Kasumi-1 (cell line): Measurements from ENCODE around the gene RND2.
"Not testable (repeated sequence)": the region's sequence is repeated elsewhere in the genome, so short reads cannot be mapped to it uniquely, and the experiment has no call there.

Experiments used
- DNase-seq, 2 experiments: peaks; one replicate each; lab custom pipeline; 2025; lab: John Stamatoyannopoulos, UW

The RND2 gene

DNA sequence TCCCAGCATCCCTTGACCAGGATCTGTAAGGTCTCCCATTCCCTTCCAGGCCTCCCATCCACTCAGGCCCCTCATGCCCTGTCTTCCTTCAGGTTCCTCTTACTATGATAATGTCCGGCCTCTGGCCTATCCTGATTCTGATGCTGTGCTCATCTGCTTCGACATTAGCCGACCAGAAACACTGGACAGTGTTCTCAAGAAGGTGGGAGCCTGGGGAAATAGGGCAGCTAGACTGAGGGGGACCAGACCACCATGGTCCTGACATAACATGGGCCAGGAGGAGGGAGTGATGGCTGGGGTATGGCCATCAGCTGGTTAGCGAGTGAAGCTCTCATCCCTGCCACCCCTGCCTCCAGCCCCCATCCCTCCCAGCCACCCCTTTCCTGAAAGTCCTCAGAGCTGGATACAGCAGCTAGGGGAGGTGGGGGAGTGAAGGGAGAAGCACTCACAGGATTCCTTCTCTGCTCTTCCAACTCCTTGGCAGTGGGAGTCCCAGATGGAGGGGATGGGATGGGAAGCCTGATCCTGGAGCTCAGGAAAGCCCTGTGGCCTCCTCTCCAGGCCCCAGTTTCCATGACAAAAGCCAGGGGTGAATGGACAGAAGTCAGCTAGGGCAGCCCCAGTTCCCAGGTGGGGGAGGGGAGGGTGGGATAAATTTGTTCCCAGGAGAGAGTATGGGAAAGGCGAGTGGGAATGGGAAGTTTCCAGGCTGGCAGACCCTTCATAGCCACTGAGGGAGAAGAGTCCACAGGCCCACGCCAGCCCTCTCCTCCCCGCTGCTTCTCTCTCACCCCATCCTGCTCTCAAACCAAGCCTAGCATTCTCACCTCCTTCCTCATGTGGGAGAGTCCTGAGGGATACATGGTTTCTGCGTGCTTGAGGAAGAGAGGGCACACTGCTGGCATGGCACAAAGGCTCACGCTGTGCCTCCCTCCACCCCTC is 2.3 kb downstream of the RND2 start:
- DNase-seq: no peak

DNA sequence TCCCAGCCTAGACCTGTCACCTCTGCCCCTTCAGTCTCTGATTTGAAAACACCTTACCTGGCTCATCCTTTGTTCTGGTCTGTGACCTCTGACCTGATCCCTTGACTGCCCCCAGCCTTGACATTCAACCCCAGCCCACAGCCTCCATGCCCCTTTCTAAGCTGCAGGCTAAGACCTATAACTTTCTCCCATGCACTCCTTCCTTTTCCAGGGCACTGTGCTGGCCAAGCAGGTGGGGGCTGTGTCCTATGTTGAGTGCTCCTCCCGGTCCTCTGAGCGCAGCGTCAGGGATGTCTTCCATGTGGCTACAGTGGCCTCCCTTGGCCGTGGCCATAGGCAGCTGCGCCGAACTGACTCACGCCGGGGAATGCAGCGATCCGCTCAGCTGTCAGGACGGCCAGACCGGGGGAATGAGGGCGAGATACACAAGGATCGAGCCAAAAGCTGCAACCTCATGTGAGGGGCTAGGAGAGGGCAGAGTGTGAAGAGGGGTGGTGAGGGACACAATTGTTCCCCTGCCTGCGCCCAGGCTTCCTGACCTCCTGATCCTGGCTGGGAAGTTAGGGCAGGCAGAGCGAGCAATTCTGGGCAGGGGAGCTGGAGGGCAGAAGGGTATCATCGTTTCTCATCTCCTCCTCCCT is 3.3 kb downstream of the RND2 start:
- DNase-seq: no peak

DNA sequence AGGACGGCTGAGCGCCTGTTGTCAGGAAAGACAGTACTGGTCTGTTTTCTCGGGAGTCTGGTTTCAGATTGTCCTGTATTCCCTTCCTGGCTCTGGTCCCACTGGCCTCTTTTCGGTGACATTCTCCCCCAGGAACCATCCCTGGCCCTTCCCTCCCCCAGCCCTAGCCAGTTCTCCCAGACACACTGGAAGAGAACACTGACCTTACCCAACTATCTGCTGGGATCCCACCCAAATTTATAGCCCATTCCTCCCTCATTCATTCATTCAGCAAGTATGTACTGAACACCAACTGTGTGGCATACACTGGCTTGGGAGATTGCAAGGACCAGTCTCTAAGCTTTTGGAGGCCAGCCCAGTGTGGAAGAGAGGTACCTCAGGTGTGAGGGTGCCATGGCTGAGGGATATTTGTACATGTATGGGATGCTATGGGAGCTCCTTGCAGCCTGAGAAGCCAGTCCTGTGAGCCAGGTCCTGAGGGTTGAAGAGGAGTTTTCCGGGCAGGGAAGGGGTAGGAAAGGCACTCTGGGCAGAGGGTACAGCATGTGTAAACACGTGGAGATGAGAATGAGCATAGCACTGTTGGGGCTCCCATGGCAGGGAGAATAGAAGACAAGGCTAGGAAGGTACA is 5.2 kb downstream of the RND2 start:
- DNase-seq: no peak

DNA sequence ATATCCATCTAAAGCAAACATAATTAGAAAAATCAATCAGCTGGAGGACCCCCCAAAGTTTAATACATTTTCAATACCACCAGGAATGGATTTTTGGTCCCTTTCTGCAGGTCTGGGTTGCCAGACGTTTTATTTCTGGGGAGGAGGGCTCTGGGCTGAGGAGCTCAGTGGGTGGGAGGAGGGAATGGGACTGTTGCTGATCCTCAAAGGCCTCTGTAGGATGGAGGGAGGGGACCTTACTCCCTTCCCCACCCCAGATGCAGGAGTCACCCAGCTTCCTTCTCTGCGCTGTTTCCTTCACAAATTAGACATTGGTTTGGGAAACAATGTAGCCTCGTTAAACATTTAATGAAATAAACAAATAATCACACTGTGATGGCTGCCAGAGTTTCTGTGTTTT is 6.6 kb downstream of the RND2 start:
- DNase-seq: no peak

DNA sequence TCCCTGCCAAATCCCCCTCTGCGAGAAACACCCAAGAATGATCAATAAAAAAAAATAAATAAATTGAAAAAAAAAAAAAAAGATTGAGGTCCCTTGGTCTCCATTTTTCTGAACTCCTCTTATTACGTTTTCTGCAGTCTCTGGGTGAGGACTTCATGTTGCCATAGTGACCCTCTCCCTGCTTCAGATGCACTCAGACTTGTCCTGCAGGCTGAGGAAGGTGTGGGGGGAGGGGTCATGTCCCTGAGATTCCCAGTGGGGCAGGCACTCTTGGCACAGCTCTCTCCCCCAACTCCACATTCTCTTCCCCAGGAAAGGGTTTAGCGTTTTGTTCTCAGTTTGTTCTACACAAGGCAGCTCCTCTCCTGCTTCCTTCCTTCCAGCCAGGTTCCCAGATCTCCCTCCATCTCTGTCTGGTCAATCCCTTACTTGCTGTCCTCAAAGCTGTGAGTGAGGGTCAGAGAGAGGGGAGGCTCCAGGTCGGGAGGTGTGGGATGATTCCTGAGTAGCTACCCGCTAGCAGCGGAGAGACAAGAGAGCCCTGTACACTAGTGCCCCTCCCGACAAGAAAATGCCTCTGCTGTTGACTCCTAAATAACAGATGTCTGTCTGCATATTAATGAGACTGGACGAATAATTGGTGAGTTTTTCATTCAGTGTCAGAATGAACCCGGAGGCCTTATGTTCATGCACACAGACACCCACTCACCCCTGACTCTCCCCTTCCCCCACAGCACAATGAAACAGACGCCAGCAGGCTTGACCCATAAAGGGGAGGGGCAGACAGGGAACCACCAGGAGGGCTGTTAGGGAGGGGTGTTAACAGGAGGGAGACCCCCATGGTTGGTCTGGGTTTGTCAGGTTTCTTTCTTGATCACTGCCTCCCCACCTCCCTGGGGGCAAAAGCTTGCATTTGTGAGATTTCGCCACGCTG is 9.2 kb downstream of the RND2 start:
- DNase-seq: no peak

DNA sequence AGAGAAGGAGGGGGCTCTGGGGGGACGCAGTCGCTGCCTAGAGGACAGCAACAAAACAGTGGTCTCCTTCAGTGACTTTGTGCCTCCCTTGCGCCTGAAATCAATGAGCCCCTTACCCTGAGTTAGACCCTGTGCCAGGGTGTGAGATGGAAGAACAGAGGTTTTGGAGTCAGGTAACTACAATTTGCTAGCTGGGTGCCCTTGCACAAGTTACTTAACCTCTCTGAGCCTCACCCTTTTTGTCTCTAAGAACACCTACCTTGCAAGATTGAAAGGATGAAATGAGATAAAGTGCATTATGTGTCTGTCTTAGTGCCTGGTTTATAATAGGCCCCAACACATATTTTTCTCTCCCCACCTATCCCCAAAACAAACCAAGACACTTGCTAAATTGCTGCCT is 9.9 kb downstream of the RND2 start:
- DNase-seq: no peak

DNA sequence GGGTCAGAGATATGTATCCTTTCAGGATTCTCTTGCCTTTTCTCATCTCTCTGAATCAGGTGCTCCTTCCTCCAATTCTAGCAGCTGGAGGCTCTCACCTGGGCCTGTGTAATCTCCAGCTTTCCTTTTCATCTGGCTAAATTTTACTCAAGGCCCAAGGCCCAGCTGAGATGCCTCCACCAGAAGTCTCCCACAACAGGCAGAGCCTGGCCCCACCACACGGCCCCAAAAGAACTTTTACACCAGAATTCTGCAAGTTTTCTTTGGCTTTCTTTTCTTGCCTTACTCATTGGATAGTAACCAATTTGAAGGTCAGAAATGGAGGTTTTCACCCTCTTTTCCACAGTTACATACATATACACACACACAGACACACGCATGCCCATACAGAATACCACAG is 14.6 kb downstream of the RND2 start:
- no peak for DNase-seq

DNA sequence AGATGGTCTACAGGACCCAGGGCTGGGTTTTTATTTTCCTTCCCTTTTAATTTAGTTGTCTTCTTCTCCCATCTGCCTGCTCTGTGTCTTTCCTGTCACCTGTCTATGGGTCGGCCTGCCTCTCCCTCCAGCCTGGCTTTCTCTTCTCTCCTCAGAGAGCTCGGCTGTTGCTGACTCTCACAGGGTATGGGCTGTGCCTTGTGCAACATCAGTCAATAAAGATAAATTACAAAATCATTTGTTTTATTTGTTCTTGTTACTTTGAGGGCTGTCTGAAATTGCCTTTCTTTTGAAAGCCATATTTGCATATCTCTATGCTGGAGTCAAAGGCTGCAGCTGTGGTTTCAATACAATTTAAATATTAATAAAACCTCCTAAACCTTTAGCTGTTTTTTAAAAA is 15.6 kb downstream of the RND2 start:
- DNase-seq: no peak

DNA sequence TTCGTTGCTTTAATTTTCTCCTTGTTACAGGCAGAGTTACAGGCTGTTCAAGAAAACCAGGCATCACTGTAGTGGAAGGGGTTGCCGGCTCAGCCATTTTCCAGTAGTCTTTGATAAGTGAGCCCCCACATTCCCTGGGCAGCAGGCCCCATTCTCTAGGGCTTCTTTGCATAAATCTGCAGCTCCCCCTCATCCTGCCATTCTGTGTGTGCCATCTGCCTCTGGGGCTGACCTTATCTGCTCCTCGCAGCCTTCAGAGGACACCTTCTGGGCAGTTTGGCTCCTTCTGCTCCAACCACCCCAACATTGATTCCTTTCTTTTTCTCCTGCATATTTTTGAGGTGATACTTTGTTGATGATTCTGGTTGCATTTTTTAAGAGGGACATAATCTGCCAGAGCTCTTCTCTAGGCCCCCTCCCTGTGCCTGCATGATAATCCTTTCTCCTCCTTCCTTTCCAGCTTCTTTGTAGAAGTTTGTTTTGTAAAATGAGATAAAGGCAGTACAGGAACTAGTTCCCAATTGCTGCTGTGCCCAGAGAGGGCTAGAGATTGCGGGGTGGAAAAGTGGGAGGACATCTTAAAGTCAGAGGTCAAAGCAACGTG is 17.1 kb downstream of the RND2 start:
- DNase-seq: no peak

DNA sequence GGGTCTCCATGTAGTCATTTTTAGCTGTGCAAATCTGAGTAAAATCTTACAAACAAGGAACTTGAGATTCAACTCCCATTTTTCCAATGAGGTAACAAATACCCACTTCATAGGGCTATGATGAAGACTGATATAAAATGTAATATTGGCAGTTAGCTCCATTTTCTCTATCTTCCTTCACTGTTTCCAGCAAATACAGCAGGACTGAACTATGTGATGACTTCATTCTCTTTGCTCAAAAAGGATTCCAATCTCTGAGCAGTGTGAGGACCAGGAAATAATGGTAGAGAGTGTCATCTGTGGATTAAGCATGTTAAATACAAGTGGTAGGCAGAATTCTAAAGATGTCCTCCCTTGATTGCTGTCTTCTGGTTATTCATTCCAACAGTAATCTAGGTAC is 18.3 kb downstream of the RND2 start:
- no peak for DNase-seq

DNA sequence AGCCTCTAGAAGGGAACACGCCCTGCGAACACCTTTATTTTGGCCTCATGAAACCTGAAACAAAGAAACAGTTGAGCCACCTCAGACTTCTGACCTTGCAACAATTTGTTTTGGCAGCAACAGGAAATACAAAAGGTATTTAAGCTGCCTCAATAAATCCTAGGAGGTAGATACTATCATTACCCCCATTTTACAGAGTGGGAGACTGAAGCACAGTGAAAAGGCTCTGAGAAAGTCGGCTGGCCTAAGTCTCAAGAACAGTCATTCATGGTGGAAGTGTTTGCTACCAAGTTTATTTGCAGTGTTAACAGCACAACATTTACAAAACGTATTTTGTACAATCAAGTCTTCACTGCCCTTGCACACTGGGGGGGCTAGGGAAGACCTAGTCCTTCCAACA is 19.0 kb downstream of the RND2 start:
- DNase-seq: no peak

DNA sequence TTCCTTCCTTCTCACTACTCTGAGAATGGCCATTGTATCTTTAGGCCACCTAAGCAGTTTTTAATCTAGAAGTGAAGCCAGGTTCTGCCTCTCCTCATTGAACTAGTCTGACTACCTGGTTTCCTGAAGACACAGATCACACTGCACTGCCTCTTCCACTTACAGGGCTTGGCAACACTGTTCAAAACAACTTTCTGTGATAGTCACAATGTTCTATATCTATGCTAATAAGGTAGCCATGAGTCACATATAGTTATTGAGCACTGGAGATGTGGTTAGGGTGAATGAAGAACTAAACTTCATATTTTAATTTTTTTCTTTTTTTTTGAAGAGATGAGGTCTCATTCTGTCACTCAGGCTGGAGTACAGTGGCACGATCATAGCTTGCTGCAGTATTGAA is 26.9 kb downstream of the RND2 start:
- no peak for DNase-seq

DNA sequence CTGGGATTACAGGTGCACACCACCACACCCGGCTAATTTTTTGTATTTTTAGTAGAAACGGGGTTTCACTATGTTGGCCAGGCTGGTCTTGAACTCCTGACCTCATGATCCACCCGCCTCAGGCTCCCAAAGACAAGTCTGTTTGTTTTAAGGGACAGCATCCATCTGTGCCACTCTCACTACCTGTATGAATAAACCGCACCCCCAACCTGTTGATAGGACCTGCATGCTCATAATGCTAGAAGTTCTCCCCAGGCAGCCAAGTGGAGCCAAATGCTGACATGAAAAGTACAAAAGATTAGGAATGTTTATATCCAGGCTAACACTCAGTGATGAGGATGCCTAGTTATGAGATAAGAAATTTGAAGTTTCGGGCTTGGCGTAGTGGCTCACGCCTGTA is 28.0 kb downstream of the RND2 start:
- DNase-seq: not testable (repeated sequence)

DNA sequence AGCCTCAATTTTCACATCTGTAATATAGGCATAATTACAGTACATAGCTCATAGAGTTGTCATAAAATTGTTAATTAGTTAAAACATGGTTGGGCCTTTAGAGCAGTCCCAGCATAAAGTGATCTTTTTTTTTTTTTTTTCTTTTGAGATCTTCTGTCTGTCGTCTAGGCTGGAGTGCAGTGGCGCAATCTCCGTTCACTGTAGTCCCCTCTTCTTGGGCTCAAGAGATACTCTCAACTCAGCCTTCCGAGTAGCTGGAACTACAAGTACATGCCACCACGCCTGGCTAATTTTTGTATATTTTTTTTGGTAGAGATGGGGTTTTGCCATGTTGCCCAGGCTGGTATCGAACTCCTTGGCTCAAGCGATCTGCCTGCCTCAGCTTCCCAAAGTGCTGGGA is 31.0 kb downstream of the RND2 start:
- DNase-seq: no peak

DNA sequence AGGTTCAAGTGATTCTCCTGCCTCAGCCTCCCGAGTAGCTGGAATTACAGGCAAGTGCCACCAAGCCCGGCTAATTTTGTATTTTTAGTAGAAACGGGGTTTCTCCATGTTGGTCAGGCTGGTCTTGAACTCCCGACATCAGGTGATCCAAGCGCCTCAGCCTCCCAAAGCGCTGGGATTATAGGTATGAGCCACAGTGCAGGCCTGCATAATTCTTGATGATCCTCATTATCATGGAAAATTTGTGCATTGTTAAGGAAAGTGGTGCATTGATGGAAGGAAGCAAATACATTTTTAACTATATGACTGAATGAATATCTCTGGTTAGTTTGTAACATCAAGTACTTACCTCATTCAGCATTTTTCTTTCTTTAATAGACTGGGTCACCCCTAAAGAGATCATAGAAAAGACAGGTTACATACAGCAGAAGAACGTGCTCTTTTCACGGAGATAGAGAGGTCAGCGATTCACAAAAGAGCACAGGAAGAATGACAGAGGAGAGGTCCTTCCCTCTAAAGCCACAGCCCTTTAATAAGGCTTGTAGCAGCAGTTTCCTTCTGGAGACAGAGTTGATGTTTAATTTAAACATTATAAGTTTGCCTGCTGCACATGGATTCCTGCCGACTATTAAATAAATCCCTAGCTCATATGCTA is 38.1 kb downstream of the RND2 start:
- no peak for DNase-seq

DNA sequence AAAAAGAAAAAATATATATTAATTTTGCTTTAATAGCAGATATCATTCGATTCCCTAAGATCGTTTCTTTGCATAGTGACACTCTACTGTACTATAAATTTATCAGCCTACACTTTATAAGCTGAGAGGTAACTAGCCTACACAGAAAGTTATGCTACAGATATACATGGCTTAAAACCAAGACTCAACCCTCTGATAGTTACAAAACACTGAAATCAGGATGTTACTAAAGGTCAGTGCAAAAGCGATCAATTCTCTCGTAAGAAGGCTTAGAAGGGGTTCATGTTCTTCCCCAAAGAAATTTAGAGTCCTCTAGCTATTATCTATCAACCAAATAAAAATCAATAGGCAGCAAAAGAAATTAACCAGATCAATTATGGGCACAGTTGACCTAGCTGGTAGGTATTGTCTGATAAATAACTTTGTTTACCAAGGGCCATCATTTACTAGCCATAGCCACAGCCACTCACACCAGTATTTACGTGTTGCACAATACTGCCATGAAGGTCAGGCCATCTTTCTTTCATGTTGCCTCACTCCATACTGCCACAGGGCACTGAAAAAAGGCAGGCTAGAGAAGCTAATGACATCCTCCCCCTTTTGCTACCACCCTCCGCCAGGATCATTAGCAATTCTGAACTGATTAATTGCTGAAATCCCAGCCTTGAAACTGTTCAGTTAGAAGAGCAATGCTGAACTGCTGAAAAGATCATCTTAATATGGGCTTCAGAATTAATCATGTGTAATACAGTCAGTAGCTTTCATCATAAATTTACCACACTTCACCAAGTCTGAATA is 43.7 kb downstream of the RND2 start:
- DNase-seq: no peak

DNA sequence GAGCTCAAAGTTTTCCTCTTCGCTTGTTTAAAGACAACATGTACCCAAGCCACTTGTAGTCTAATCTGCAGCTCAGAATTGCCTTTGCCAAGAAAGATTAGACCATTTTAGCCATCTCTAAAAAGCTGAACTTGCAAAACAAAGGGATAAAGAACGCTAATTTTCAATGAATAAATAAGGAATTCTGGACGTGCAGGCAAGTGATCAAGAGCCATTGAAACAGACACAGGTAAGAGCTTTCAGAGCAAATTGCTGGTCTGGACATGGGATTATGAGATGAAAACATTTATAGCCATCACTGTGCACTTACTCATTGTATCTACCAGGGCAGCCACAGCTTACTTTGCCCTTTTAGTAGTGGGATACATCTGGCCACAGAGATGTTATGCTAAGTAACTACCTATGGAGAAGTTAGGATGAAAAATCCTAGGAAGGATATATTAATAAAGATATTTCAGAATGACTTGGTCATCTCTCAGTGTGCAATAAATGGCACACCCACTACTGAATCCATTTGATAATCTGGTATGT is 44.4 kb downstream of the RND2 start:
- no peak for DNase-seq

DNA sequence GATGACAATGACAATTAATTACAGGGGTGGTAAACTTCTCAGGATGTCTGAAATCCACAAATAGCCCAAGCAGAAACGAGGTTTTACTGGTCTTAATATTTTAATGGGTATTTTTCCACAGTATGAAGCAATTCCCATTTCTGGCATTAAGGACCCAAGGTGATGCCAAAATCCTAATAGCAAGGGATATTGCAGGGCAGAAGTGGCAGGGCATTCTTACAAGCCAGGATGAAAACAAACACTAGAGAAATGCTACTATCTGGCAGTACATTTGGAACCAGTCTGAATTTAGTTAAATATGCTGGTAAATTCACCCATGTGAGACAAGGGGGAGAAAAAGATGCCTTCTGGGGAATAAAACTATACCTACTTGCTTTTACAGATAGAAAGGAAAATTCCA is 45.2 kb downstream of the RND2 start:
- DNase-seq: no peak

DNA sequence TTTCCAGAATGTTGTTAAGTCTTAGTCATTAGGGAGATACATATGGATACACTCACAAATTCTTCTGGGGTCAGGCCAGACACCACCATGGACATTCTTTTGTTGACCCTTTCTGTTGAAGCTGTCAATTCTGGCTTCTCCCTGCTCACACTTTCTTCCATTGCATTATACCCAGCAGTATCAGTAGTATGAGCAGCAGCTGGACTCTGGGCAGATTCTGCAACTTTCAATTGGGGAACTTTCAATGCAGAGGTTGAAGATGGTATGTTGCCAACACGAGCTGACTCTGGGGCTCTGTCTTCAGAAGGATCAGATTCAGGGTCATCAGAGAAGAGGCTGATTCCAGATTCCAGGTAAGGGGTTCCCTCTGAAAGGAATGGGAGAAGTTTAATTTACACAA is 45.8 kb downstream of the RND2 start:
- no peak for DNase-seq

DNA sequence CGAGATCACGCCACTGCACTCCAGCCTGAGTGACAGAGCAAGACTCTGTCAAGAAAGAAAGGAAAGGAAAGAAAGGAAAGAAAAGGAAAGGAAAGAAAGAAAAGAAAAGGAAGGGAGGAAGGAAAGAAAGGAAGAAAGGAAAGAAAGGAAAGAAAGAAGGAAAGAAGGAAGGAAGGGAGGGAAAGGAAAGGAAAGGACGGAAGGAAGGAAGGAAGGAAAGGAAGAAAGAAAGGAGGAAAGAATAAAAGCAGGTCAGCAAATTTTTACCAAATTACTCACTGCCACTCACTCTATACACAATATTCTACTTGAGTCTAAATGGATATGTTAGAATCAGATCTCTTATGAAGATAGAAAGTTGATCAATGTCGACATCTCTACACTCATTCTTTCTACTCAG is 49.8 kb downstream of the RND2 start:
- no peak for DNase-seq
